Peyer's patch (tissue), 4 donors: ENCODE results near the gene MICAL3.

Experiments
- POLR2A ChIP-seq, 2 donors: fragments of 450-650 bp; IDR thresholded peaks; one replicate each; pipeline ENCODE4 v1.5.1; 2017; ENCODE audit warnings: antibody characterized with exemption in 2 of 2, mild to moderate bottlenecking in 2 of 2, moderate library complexity in 2 of 2
- TF ChIP-seq, protein P1 (sequence below), 6 experiments: fragments of 450-650 bp in 4 of 6; fragments of 200-600 bp in 2 of 6; sonication (generic) in 1 of 6; IDR thresholded peaks; one replicate each; pipeline ENCODE4 v1.5.1; 2017 to 2019; ENCODE audit warnings: antibody characterized with exemption in 6 of 6, mild to moderate bottlenecking in 3 of 6, moderate library complexity in 1 of 6

DNA sequence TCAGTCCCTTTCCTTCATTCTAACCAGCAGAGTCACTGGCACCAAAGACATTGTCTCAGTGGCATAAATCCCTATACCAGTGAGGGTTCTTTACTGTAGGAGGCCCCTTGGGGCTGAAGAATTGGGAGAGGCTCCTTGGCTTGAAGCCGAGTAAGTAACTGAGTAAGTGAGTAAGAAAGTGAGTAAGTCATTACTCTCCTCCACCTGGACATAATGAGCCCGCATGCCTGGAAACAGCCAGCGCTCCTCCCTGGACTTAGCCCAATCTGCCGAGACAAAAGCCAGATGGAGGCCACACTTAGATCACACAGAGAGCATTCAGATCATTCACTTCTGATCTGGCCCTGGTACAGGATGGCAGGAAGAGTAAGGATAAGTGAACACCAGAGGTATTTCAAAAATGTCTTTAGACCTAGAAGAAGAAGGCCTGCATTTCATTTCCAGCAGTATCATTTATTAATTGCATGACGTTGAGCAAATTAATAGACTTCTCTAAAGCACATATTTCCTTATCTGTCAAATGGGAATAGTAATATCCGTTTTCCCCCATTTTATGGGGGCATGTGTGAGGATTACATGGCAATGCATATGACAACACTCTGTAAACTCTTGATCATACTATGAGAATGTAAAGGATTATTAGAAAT lies 8.2 kb upstream of the MICAL3 start:
- TF ChIP-seq, protein P1, sequence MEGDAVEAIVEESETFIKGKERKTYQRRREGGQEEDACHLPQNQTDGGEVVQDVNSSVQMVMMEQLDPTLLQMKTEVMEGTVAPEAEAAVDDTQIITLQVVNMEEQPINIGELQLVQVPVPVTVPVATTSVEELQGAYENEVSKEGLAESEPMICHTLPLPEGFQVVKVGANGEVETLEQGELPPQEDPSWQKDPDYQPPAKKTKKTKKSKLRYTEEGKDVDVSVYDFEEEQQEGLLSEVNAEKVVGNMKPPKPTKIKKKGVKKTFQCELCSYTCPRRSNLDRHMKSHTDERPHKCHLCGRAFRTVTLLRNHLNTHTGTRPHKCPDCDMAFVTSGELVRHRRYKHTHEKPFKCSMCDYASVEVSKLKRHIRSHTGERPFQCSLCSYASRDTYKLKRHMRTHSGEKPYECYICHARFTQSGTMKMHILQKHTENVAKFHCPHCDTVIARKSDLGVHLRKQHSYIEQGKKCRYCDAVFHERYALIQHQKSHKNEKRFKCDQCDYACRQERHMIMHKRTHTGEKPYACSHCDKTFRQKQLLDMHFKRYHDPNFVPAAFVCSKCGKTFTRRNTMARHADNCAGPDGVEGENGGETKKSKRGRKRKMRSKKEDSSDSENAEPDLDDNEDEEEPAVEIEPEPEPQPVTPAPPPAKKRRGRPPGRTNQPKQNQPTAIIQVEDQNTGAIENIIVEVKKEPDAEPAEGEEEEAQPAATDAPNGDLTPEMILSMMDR (IDR thresholded peaks at IDR 0.05) = no peak
- no peak for TF ChIP-seq POLR2A (IDR thresholded peaks at IDR 0.05)
